GM21381 (cell line): Measurements from ENCODE around the gene BAIAP3.

Experiments used
- ATAC-seq: cut with Tn5 transposase; IDR thresholded peaks from one replicate; pipeline ENCODE4 v1.9.1; 2021; ENCODE audit warnings: mild to moderate bottlenecking, moderate library complexity; ENCODE audit not compliant: unreplicated experiment

Gene BAIAP3

GRCh38 chr16:1381612-1382406 lies 48.4 kb downstream of the BAIAP3 start:
- ATAC-seq: no peak

DNA sequence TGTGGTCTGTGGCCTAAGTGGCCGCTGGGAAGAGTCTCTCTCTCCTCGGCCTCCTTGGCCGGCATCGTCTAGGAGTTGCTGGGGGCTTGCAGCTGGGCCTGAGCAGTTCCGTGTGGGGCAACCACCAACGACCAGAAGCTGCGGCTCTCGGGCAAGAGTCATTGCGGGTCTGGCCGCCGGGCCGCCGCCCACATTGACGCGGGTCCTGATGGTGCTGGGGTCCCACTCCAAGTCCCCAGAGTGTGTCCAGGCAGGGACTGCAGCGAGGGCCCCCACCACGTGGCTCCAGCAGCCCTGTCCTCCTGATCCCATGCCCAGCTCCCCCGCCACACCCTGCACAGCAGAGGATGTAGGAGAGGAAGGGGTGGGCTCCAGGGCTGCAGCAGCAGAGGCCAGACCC lies 50.1 kb downstream of the BAIAP3 start:
- ATAC-seq: no peak

DNA sequence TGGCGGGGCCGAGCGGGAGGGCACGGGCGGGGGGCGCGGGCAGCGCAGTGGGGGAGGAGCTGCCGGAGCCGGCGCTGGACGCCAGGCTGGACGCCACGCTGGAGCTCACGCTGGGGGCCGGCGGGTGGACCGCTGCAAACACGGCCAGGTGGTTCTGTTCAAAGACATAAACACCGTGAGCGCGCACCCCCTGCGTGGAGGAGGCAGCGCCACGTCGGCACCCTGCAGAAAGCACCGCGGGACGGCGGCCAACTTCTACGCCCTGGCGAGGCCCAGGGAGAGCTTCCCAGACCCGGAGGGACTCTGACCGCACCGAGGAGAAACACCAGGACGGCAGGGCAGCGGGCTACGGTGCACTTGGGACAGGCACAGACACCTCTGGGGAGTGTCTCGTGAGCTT lies 51.8 kb downstream of the BAIAP3 start:
- no peak for ATAC-seq

GRCh38 chr16:1387331-1387730 lies 53.9 kb downstream of the BAIAP3 start:
- ATAC-seq: no peak

- ATAC-seq: no peak
Observed at GRCh38 chr16:1389762-1390161, 56.3 kb downstream of the BAIAP3 start.

DNA sequence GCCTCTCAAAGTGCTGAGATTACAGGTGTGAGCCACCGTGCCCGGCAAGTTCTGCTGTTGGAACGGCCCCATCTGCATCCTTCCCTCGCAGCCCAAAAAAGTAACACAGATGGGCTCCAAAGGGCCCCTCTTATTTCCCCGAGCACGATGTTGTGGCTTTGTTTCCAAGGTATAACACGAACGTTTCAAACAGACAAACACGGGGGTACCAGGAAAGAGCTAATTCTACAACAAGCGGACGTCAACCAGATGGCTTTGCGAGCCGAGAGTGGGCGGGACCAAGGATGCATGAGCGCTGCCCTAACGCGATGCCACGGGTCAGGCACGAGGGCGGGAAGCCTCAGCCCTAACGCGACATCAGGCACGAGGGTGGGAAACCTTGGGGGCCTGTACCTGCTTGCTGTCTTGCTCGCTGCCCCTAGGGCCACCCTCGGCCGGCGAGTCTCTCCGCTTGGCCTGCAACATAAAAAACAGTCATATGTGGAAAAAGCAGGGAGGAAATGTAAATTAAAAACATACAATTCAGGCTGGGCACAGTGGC lies 56.9 kb downstream of the BAIAP3 start:
- ATAC-seq: no peak

DNA sequence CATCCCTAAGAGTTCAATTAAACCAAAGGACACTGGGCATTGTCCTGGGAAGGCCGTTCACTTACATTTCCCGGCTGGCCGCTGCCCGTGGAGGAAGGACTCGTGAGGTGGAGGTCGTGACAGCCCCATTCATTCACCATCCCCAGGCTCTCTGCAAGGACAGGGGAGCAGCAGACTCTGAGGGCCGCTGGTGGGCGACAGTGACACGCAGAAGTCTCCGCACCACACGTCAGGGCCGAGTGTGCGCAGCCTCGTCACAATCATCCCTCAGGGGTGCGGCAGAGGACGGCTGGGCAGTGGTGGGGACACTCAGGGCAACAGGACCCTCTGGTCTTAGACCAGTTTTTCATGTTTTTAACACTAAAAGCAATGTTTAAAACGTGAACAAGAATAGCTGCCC lies 59.4 kb downstream of the BAIAP3 start:
- no peak for ATAC-seq

DNA sequence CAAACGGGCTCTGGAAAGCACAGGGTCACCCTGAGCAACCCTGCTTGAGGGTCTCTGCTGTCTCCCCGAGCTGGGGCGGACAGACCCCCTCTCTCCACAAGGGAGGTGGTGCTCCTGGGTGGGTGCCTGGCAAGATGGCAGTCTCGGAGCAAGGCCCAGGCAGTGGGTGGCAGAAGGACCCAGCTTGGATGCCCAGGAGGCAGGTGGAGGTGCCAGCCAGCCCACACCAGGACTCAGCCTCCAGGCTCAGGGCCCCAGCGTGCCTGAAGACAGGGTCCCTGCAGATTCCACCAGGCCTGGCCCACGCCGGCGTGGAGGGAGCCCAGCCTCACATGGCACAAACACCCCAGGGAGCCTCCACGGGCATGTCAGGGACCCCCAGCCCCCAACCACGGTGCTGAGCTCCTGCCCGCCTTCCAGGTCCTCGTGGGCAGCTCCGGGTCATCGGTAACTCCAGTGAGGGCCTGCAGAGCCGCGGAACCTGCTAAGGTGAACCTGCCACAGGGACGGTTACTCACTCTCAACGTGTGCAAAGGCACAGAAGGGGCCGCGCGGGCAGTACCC lies 60.2 kb downstream of the BAIAP3 start:
- ATAC-seq: no peak

DNA sequence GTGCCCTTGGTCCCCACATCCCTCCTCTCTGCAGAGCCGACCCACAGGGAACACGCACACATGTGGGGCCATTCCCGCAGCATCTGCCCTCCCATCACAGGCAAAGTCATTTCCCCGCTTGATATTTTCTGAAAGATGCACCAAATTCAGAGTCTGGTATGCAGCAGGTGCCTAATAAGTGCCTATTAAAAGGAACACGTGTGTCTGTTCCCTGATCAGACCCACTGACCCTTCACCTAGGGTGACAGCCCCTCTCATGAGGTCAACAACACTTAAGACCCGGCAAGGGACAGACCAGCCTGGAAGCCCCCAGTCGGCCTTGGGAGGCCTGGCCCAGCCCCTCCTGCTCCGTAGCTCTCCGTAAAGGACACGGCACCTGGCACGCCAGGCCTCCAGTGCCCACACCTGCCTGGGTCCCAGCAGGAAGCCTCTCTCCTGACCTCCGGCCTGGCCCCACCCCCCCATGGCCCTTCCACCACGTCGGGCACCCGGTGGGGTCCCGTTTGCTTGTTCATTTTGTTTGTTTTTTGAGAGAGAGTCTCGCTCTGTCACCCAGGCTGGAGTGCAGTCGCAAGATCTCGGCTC lies 61.0 kb downstream of the BAIAP3 start:
- no peak for ATAC-seq

DNA sequence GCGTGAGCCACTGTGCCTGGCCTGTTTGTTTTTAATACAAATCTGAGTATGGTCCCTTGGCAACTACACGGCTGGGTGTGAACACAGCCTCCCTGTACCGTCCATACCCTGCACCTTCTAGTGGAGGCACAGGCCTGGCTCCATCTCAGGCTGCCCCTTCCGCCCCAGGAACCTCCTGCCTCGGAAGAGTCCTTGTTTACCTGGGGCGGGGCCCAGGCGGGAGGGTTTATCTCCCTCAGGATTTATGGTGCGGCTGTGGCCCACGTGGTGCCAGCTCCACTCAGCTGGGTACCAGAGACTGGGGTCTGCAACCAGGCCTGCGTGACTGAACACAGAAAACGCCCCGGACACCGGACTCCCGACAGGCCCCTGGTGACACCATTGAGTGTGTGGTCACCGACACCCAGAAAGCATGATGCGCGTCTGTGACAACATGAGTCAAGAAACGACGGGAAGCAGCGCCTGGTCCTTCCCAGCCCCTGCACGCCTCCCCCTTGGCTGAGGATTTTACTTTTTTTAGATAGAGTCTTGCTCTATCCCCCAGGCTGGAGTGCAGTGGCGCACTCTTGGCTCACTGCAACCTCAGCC lies 62.1 kb downstream of the BAIAP3 start:
- no peak for ATAC-seq

- ATAC-seq: no peak
Observed at GRCh38 chr16:1397779-1398178, 64.3 kb downstream of the BAIAP3 start.

GRCh38 chr16:1398351-1398750 lies 64.9 kb downstream of the BAIAP3 start:
- no peak for ATAC-seq
